ENCODE results near the gene LRP3. TPM values are rescaled to one million over a fixed set of nuclear protein-coding genes. Genes with fewer than 3 reads are reported as not detected.
A peak's percentile ranks its signal among the peaks of the same experiment; 100 is the strongest.

LRP3 gene
- total and polyA plus RNA-seq, 11 donors, result 8.2 to 31.7 (median 18.0) TPM

GRCh38 chr19:33225458-33225926 lies 31.4 kb downstream of the LRP3 start, which contains the start of gene SLC7A10:
Gene SLC7A10 (minus strand): TSS chr19:33225850. CDS start chr19:33225703, 147 bp downstream.
- Histone ChIP-seq H3K36me3 (no peaks in the 10 kb centered on the region), H3K4me3 (peak within 1 kb of the TSS in 5 of 12 donors; percentile 6 to 42 (median 24)), H3K27me3 (peaks cover 39 to 97% (median 55%) of the 10 kb centered on the region in 9 donors), H3K9me3 (peaks cover 0 to 31% (median 17%) of the 10 kb centered on the region in 12 donors), H3K4me1 (peaks cover 0 to 18% (median 0%) of the 10 kb centered on the region in 12 donors), H3K27ac (no peak within 1 kb of the TSS)
- peak in 1 of 4 donors; percentile 18 for ATAC-seq
- no peak for DNase-seq
- TF ChIP-seq CTCF (IDR thresholded peaks at IDR 0.05) (no peak), POLR2A (IDR thresholded peaks at IDR 0.05) (no peak)
- intact Hi-C loops (cut with DNase I), result no loop called here
- WGBS, 4 donors, result 0 to 3% (median 2%) methylated on average over 15 to 62 of the region's 62 CpGs

- ATAC-seq, result peak in 1 of 4 donors; percentile 38
- H3K27me3 ChIP-seq, result peaks cover 35 to 91% (median 50%) of the 10 kb centered on the region in 9 donors
- no peak for TF ChIP-seq POLR2A (IDR thresholded peaks at IDR 0.05)
- 2 to 5% (median 3%) methylated on average over 33 to 66 of the region's 66 CpGs for WGBS, 4 donors
- peaks cover 0 to 31% (median 17%) of the 10 kb centered on the region in 12 donors for H3K9me3 ChIP-seq
- DNase-seq, result no peak
- intact Hi-C loops (cut with DNase I), result no loop called here
- H3K27ac ChIP-seq, result no peak overlapping the region
- peak overlapping the region in 2 of 12 donors; percentile 15 to 42 for H3K4me3 ChIP-seq
- H3K36me3 ChIP-seq, result no peaks in the 10 kb centered on the region
- H3K4me1 ChIP-seq, result peaks cover 0 to 18% (median 0%) of the 10 kb centered on the region in 12 donors
Measured at GRCh38 chr19:33226550-33227241, 32.6 kb downstream of the LRP3 start.

- no peak for ATAC-seq
- intact Hi-C loops (cut with DNase I), result no loop called here
Measured at GRCh38 chr19:33227242-33227650, 33.1 kb downstream of the LRP3 start.

GRCh38 chr19:33227870-33228599 lies 33.9 kb downstream of the LRP3 start:
- ATAC-seq, result no peak
- 88 to 93% (median 92%) methylated on average over 1 of the region's 1 CpG for WGBS, 4 donors
- TF ChIP-seq CTCF (IDR thresholded peaks at IDR 0.05) (no peak), POLR2A (IDR thresholded peaks at IDR 0.05) (no peak)
- Histone ChIP-seq H3K4me1 (peaks cover 0 to 18% (median 0%) of the 10 kb centered on the region in 12 donors), H3K9me3 (peaks cover 0 to 31% (median 17%) of the 10 kb centered on the region in 12 donors), H3K27me3 (peaks cover 30 to 83% (median 42%) of the 10 kb centered on the region in 9 donors), H3K4me3 (no peak overlapping the region), H3K36me3 (no peaks in the 10 kb centered on the region), H3K27ac (no peak overlapping the region)
- intact Hi-C loops (cut with DNase I), result no loop called here
- no peak for DNase-seq

More at GRCh38 chr19:33227242-33227650, 33.1 kb downstream of the LRP3 start:
- H3K4me1 ChIP-seq, result peaks cover 0 to 18% (median 0%) of the 10 kb centered on the region in 12 donors
- H3K27me3 ChIP-seq, result peaks cover 34 to 85% (median 48%) of the 10 kb centered on the region in 9 donors
- no peak overlapping the region for H3K27ac ChIP-seq
- no peaks in the 10 kb centered on the region for H3K36me3 ChIP-seq
- peak in 1 of 5 donors; percentile 33 for DNase-seq
- TF ChIP-seq CTCF (IDR thresholded peaks at IDR 0.05) (no peak), POLR2A (IDR thresholded peaks at IDR 0.05) (no peak)
- WGBS, 4 donors, result 18 to 29% (median 20%) methylated on average over 16 to 18 of the region's 18 CpGs
- no peak overlapping the region for H3K4me3 ChIP-seq
- peaks cover 0 to 31% (median 17%) of the 10 kb centered on the region in 12 donors for H3K9me3 ChIP-seq

All from heart left ventricle (tissue), 16 donors.